ENCODE data around the gene CCDC57. TPM values are rescaled to one million over a fixed set of nuclear protein-coding genes. Genes with fewer than 3 reads are reported as not detected.
A peak's percentile ranks its signal among the peaks of the same experiment; 100 is the strongest.

CCDC57 gene
- total RNA-seq, 4 donors from 2014 or later = 8.4 to 21.6 (median 16.4) TPM

DNA sequence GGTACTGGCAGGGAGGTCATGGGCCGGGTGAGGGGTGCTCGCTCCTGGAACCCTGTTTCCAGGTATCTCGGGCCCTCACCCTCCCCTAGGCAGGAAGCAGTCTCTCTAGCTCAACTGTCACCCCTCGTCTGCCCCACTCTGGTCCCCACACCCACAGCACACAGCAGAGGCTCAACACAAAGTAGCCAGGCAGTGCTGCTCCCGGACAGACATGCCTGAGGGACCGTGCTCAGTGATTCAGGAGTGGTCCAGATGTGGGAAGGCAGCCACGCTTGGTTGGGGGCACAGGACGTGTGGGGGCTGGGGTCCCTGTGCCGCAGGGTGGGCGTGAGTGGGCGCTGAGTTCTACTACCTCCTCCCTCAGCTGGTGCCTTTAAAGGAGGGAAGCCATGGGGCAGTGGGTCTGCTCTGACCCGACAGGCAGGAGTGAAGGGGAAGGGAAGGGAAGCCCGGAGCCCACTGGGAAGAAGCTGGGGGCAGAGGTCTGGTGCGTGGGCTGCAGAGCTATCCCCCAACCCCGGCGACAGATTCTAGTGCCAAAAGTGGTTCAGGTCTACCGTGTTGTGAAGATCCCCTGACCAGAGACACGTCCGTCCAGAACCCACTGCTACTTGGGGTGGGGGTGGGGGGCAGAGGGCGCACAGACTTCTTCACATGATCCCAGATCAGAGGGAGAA, 28.0 kb upstream of the CCDC57 start:
- Histone ChIP-seq H3K27me3 (no peaks in the 10 kb centered on the region), H3K27ac (replicated peaks in 1 of 4) (peak overlapping the region; percentile 81 to 89 (median 85)), H3K36me3 (peaks cover 28 to 66% (median 56%) of the 10 kb centered on the region in 4 donors), H3K4me3 (no peak overlapping the region), H3K9me3 (no peaks in the 10 kb centered on the region), H3K4me1 (peaks cover 74 to 100% (median 93%) of the 10 kb centered on the region in 4 donors)
- WGBS = 55% methylated on average over 18 of the region's 20 CpGs
- TF ChIP-seq, protein P1, sequence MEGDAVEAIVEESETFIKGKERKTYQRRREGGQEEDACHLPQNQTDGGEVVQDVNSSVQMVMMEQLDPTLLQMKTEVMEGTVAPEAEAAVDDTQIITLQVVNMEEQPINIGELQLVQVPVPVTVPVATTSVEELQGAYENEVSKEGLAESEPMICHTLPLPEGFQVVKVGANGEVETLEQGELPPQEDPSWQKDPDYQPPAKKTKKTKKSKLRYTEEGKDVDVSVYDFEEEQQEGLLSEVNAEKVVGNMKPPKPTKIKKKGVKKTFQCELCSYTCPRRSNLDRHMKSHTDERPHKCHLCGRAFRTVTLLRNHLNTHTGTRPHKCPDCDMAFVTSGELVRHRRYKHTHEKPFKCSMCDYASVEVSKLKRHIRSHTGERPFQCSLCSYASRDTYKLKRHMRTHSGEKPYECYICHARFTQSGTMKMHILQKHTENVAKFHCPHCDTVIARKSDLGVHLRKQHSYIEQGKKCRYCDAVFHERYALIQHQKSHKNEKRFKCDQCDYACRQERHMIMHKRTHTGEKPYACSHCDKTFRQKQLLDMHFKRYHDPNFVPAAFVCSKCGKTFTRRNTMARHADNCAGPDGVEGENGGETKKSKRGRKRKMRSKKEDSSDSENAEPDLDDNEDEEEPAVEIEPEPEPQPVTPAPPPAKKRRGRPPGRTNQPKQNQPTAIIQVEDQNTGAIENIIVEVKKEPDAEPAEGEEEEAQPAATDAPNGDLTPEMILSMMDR (IDR thresholded peaks at IDR 0.05) = no peak
- TF ChIP-seq EP300 (IDR thresholded peaks at IDR 0.05) (no peak), POLR2AphosphoS5 (IDR thresholded peaks at IDR 0.05) (no peak), POLR2A (IDR thresholded peaks at IDR 0.05; ENCODE audit: low read depth) (no peak)
- intact Hi-C loops (cut with DNase I) = no loop called here
- no peak for DNase-seq (ENCODE audit: extremely low spot score)

DNA sequence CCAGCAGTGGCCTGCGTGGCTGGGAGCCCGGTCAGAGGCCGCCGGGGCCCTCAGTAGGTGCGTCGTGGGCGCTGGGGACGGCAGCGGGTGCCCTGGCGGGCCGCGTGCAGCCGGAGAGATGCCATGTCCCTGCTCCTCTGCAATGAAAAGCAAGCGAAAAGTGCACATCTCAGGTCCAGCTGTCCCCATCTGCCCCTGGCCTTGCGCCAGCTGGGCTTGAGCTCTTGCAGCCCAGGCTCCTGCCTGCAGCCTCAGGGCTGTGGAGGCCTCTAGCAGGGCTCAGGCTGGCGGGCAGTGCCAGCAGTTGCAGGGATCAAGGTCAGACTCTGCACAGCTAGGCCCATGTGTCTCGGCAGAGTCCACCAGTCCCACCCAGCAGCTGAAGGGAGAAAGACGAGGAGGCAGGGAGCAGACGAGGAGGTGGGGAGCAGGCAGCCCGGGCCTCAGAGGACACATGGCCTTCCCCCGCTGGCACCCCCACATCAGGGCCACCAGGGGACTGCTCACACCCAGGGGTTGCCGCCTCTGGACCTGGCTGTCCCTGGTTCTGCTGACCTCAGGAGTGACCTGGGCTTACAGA, 27.4 kb upstream of the CCDC57 start:
- Histone ChIP-seq H3K27me3 (no peaks in the 10 kb centered on the region), H3K36me3 (peaks cover 21 to 60% (median 50%) of the 10 kb centered on the region in 4 donors), H3K27ac (replicated peaks in 1 of 4) (peak overlapping the region; percentile 81 to 89 (median 85)), H3K4me3 (no peak overlapping the region), H3K9me3 (no peaks in the 10 kb centered on the region), H3K4me1 (peaks cover 74 to 100% (median 94%) of the 10 kb centered on the region in 4 donors)
- TF ChIP-seq, protein P1 (IDR thresholded peaks at IDR 0.05) = no peak
- TF ChIP-seq POLR2AphosphoS5 (IDR thresholded peaks at IDR 0.05) = no peak
- DNase-seq (ENCODE audit: extremely low spot score) = no peak
- intact Hi-C loops (cut with DNase I) = loop anchor here (5.0 kb wide), 1 partner anchor 52 kb away; no protein-coding TSS in a partner anchor
- 43% methylated on average over 4 of the region's 22 CpGs for WGBS

DNA sequence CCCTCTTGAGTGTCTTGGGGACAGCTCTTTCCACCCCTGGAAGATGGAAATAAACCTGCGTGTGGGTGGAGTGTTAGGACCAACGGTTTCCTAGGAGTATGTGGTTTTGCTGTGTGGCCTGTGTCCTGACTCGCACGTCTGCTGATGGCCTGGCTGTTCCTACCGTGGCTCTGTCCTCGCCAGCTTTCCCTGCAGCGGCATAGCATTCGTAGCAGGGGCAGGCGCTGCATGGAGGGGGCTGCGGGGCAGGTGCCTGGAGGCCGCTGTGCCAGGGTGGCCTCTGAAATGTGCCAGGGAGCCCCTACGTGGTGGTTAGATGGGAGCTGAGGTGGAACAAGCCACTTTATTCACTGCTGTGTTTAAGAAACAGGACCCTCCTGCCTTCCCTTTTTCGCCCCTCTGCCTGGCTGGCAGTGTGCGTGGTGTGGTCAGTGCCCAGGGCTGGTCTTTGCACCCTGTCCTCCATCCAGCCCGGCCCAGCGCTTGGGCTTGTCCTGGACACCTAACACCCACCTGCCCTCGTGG, 26.8 kb upstream of the CCDC57 start:
- DNase-seq (ENCODE audit: extremely low spot score) = no peak
- H3K9me3 ChIP-seq = no peaks in the 10 kb centered on the region
- no peaks in the 10 kb centered on the region for H3K27me3 ChIP-seq
- WGBS = 55% methylated on average over 15 of the region's 17 CpGs
- TF ChIP-seq EP300 (IDR thresholded peaks at IDR 0.05) (no peak), POLR2AphosphoS5 (IDR thresholded peaks at IDR 0.05) (no peak), POLR2A (IDR thresholded peaks at IDR 0.05; ENCODE audit: low read depth) (no peak)
- TF ChIP-seq, protein P1 (IDR thresholded peaks at IDR 0.05) = no peak
- peaks cover 74 to 100% (median 95%) of the 10 kb centered on the region in 4 donors for H3K4me1 ChIP-seq
- intact Hi-C loops (cut with DNase I) = loop anchor here (5.0 kb wide), 1 partner anchor 53 kb away; no protein-coding TSS in a partner anchor
- peaks cover 16 to 54% (median 45%) of the 10 kb centered on the region in 4 donors for H3K36me3 ChIP-seq
- H3K4me3 ChIP-seq = peak overlapping the region in 1 of 4 donors; percentile 13
- peak overlapping the region; percentile 81 to 89 (median 85) for H3K27ac ChIP-seq (replicated peaks in 1 of 4)

DNA sequence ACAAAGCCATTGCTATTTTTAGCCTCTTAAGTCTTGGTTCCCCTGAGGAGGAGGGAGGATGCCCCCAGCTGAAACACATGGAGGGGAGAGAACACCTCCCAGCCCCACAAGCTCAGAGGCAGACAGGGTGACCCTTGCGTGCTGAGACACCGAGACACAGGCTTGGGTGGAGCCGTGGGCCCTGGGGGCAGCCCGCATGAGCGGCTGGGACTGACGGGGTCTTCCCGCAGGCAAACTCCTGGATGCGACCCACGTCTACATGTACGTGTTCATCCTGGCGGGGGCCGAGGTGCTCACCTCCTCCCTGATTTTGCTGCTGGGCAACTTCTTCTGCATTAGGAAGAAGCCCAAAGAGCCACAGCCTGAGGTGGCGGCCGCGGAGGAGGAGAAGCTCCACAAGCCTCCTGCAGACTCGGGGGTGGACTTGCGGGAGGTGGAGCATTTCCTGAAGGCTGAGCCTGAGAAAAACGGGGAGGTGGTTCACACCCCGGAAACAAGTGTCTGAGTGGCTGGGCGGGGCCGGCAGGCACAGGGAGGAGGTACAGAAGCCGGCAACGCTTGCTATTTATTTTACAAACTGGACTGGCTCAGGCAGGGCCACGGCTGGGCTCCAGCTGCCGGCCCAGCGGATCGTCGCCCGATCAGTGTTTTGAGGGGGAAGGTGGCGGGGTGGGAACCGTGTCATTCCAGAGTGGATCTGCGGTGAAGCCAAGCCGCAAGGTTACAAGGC, 26.0 kb upstream of the CCDC57 start:
- no peak for DNase-seq (ENCODE audit: extremely low spot score)
- 20% methylated on average over 11 of the region's 33 CpGs for WGBS
- intact Hi-C loops (cut with DNase I) = loop anchor here (5.0 kb wide), 1 partner anchor 54 kb away; no protein-coding TSS in a partner anchor
- Histone ChIP-seq H3K9me3 (no peaks in the 10 kb centered on the region), H3K27me3 (no peaks in the 10 kb centered on the region), H3K4me3 (peak overlapping the region; percentile 12 to 30 (median 18)), H3K36me3 (peaks cover 8 to 46% (median 36%) of the 10 kb centered on the region in 4 donors), H3K27ac (replicated peaks in 1 of 4) (peak overlapping the region; percentile 81 to 89 (median 85)), H3K4me1 (peaks cover 74 to 96% (median 91%) of the 10 kb centered on the region in 4 donors)
- TF ChIP-seq POLR2A (IDR thresholded peaks at IDR 0.05; ENCODE audit: low read depth) (no peak), POLR2AphosphoS5 (IDR thresholded peaks at IDR 0.05) (peak; percentile 76), EP300 (IDR thresholded peaks at IDR 0.05) (no peak)
- TF ChIP-seq, protein P1 (IDR thresholded peaks at IDR 0.05) = no peak

Measured in esophagus muscularis mucosa (tissue), 4 donors.